GM19438 (cell line): ENCODE measurements around the gene A3GALT2.

Experiments used
- ATAC-seq: cut with Tn5 transposase; IDR thresholded peaks from one replicate; pipeline ENCODE4 v1.9.1; 2021; ENCODE audit warnings: low read depth; ENCODE audit not compliant: unreplicated experiment

Gene A3GALT2

DNA sequence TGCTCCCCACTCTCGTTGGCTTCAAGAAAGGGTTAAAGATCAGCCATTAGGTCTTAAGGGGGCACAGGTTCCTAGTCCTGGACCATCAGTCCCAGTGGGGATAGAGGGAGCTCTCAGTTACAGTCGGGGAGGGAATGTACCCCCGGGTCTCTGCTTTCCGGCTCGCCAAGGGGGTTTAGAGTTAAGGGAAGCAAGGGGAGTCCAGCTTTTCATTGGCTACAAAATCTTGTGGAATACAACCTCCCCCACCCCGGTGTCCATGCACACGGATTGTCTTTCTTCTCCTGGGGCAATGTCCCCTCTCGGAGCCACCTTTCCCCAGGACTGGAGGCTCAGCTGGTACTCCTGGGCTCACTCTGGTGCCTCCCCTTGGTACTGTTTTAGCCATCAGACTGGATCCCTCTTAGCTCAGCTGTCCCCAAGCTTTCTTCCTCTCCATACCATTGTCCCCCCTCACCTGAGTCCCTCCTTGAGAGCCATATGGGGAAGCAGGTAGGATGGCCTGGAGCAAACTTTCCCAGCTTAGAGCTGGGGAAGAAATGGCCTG lies at the start of gene A3GALT2:
A3GALT2 (minus strand) TSS at position 480 of the 547 bp plus-strand sequence; CDS start at position 480, 0 bp downstream.
- no peak for ATAC-seq

DNA sequence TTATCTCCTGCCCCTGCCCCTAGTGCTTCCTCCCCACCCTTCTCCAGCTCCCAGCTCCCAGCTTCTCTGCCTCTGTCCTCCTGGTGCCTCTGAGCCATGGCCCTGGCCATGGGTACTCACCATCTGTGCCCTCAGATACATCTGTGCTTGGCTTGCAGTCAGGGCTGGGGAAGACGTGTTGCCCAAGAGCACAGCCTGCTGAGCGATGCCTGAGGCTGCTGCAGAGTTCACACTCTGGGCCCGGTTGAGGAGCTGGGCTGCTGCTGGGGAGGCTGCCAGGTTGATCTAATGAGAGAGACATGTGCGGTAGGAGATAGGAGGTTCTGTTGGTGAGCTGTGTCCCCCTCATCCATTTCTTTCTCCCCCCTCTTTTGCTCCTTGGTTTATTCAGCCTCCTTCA lies 49.4 kb upstream of the A3GALT2 start:
- ATAC-seq, result no peak

DNA sequence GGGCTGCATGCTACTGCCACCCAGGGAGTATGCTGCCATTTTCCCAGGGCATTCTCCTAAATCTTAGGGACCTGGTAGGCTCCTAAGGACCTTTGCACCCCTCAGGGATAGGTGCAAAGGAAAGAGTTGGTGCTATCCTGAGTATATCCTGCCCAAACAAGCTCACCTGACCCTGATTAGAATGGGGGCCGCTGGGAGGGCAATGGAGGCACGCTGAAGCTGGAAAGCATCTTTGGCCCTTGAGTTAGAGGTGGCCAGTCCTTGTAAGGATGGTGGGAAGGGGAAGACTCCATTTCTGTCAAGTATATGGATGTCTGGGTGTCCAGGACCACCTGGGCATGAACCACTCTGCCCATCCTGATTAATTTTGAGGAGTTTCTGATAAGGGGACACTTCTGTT lies 48.9 kb upstream of the A3GALT2 start:
- ATAC-seq, result no peak

DNA sequence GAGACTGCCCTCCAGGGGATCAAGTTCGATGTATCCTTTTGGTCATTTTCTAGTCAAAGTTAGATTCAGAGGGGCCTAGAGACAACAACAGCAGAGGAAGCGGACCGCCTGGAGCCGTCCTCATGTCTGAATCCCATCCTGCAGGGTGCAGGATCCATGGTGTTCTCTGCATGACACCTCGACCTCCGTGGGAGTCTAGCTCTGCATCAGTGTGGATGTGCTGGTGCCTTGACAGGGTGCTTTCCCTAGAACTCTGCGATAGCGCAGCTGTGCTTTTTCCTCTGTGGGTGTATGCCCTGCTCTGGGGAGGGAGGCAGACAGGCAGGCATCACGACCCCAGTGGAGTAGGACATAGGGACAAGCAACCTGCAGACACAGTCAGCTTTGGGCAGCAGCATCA lies 48.2 kb upstream of the A3GALT2 start:
- no peak for ATAC-seq

DNA sequence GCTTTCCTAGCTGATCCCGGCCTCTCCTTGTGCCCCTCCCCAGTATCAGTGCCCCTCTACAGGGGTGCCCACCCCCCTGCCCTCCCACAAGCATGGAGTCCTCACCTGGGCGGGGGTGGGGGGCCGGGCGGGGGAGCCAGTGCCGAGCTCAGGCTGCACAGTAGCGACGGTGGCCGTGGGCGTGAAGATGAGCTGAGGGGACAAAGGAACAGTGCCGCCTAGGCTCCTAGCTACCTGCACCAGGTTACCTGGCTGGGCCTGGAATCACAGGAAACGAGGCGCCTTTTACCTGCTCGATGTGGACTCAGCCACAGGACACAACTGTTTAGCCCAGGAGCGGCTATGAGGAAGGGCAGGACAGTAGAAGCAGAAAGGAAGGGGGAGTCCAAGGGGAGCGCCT lies 47.5 kb upstream of the A3GALT2 start:
- no peak for ATAC-seq

DNA sequence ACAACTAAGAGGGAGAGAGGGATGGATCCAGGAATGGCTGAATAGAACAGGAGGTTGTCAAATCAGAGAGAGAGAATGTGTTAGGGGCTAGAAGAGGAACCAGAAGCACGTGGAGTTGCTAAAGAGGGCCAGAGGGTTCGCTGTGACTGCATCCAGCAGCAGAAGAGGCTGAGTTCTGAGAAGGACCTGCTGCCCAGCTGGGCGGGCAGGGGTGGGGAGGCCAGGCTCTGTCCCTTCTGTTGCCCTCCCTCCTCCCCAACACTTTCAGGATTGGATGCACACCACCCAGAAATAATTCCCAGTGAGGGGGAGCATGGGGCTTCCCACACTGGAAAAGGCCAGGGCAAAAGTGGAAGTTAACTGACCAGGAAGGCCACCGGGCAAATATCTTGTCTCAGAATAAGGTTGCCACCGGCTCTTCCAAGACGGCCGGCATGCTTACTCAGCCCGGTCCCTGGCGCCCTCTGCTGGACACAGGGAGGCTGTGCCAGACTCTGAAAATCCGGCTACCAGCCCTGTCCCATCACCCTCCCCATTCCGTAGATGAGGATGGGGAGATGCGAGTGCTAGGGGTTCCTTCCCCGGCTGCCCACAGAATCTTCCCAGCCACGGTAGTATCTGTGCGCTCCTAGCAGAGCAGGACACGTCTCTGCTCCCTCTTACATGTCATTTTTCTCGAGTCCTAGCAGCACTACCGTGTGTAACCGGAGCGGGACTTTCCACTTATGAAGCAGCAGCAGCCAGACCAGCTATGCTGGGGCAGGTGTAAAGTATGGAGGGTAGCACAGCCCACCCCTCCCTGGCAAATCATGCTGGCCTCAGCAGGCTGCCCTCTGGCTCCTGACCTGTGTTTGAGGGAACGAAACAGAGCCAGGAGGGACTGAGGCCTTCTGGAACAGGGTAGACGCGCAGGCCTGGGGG lies 46.8 kb upstream of the A3GALT2 start:
- ATAC-seq, result no peak

DNA sequence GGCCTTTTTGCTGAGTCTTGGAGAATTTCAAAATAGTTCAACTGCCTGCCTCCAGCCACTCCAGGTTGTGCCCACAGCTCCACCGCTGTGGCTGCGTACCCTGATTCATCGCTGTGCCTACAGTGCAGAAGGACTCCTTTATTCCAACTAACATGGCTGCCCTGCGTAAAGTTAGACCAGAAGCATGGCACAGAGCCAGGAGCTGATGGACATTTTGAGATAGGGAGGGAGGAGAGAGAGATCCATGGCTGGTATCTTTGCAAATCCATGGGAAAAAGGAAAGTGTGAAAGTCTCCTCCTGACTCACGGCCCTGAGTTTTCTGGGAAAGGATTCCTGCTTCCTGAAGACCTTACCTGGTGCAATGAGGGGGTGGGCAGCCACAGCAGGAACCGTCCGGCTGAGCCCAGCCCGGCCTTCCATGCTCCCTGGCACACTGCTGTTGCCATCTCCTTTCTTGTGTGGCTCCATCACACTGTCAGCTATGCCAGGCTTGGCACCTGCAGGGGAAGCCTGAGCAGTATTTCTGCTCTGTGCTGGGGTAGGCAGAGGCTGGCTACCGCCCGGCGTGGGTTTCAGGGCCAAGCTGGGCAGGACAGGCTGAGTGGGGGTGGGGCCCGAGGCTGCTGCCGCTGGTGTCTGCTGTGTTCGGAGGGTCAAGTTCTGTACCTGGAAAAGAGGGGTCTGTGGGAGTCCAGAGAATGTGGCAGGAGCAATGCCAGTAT lies 46.0 kb upstream of the A3GALT2 start:
- no peak for ATAC-seq

DNA sequence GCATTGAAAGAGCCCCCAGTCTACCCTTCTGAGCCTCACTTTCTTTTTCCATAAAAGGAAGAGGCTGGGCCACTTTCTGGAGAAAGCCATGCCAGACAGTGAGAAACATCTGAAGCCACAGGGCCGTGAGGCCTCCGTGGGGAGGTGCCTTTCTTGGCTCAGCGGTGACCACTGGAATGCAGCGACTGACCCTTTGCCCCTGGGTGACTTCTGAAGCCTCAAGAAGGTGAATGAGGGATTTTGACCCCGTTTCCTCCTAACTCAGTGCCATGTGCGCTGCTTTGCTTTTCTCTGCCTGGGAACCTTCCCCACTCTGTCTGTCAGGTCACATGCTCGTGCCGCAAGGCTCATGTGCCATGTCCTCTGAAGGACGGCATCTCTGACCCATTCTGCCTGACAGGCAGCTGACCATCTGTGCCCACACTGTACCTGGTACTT lies 44.7 kb upstream of the A3GALT2 start:
- no peak for ATAC-seq

DNA sequence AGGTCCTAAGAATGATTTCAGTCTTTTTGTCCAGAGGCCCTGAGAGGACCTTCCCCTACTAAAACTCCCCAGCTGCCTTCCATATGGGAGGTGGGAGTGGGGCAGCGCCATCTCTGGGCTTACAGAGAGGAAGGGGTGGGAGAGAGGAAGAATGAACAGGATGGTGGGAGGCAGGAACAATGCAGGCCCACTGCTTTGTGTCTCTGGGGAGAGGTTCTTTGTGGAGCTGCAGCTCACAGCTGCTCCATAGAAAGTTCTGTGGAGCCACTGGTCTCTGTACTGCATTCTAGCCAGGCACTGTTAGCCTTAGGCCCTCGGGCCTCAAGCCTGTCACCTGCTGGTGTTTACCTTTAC lies 43.6 kb upstream of the A3GALT2 start:
- ATAC-seq, result no peak

DNA sequence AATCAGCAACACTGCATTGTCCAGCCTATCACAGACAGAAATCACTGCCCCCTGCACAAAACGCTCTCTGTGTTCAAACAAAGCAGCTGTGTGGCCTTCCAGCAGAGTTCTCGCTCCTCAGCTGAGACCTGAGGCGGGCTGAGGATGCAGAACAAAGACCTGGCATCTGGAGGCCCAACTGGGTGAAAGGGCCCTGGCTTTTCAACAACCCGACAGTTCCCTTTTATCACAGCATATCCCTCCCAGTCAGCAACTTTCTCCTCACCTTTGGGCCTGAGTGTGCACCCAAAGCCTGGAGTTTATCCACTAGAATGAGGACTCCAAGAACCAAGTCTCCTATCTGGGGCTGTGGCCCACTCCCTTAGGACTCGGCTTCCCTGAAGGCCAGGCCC lies 42.6 kb upstream of the A3GALT2 start:
- no peak for ATAC-seq

DNA sequence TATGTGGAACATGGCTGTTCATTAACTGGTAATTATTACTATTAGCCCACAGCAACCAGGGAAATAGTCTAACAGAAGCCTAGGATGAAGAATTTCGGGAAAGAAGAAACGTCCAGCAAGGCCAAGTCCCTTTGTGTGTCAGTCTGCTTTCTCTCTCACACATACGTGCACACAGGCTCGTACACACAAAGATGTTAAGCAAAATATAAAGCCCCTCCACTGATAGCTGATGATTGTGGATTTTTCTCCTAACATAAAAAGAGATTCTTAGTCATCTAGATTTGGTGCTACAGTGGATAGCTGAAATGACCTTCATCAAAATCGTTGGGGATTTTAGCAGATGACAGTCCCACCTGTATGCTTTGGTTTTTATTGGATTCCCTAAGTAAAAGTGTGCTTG lies 42.1 kb upstream of the A3GALT2 start:
- ATAC-seq, result no peak

DNA sequence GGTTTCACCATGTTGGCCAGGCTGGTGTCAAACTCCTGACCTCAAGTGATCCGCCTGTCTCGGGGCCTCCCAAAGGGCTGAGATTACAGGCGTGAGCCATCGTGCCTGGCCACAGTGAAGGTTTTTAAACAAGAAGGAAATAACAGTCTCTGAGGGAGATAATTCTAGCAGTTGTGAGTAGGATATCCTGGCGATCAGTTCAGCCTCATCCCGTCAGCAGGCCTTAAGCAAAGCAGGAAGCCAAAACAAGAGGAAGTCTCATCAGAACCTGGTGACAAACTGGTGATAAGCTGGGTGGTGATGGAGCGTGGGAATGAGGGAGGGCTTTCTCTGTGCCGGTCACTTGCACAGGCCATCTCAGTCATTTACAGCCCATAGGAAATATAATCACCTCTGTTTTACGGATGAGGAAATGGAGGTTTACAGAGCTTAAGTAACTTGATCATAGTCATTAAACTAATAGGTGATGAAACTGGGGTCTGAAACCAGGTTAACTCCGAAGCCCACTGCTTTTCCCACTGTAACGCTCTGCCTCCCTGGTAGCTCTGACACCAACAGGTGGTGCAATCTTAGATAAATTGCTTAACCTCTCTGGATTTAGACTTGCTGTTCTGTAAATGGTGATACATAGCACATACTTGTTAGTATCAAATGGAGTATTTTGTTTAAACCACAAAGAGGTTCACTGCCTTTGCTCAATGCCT lies 40.8 kb upstream of the A3GALT2 start:
- ATAC-seq, result no peak

DNA sequence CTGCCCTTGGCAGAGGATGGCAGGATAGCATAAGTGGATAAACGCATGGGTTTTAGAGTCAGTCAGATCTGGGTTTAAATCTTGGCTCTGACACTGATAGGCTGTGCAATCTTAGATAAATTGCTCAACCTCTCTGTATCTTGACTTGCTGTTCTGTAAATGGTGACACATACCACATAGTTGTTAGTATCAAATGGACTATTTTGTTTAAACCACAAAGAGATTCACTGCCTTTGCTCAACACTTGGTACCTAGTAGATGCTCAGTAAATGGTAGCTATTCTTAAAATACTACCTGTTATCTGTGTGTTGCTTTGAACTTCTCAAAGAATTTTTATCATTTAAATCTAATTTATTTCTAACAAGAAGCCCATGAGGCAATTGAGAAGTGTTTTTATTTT lies 39.5 kb upstream of the A3GALT2 start:
- no peak for ATAC-seq

DNA sequence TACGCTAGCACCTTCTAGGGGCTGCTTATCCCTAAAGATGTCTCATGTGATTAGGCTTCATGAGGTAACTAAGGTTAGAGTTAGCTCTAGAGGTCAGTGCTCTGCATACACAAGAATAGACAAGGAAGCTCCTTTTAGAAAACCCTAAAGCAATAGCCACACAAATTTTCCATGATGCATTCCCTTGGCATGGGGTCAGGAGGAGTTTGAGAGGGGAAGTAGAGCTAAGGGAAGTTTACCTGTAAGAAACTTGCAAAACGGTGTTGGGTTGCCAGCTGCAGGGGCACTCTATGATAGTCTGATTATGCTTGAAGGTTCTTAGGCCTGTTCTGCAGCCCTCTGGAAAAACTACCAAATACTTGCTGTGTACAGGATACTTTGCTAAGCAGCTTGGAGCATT lies 39.0 kb upstream of the A3GALT2 start:
- no peak for ATAC-seq

DNA sequence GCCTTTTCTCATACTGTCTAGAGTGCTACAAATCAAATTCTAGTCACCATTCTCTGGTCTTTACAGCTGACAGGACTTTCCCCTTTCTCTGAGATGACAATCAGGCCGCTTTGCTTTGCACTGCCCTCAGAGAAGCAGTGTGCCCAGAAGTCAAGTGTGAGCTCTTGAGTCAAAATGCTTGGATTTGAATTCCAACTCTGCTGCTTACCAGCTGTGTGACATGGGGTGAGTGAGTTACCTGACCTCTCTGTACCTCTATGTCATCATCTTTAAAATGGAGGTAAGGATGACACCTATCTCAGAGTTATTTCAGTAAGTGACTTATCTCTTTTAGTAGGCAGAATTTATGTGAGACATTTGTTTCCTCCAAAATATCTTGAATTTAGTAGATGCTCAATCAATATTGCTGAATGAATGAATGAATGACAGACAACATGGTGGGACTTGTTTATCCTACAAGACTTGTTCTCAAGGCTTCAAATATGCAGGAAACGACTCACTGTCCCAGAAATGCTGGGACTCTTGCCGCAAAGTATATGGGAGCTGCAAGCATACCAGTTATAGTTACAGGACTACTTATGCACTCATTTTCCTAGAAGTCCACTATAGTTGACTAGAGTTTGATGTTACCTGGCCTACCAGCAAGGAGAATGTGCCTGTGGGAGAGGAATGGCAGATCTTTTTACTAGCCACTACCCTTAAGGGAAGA lies 38.1 kb upstream of the A3GALT2 start:
- no peak for ATAC-seq

DNA sequence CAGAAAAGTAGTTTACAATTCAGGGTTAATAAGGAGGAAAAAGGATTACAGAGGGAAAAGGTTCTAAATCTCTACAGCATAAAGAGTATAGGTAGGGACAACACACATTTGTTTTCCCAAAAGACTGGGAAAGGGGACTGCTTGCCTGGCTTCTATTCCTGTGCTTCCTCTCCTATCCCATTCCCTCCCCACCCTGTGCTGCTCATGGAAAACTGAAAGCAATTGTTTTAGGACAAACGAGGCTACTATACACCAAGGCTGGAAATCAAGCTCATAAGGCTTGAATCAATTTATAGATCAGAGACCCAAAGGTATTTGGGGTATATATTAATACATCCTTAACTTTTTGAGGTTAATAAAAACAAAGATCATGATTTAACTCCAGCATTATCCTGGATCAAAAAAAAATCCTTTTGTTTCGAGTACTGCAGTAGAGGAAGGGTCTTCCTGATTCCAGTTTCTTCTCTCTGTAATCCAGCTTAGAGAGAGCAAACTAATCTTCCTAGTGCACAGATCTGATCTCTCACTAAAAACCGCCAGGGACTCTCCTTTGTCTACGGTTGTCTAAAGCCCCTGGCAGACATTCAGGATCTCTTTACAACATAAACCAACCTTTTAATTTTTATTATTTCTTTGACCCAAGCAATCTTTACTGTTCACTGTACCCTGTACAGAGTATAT lies 37.4 kb upstream of the A3GALT2 start:
- no peak for ATAC-seq

DNA sequence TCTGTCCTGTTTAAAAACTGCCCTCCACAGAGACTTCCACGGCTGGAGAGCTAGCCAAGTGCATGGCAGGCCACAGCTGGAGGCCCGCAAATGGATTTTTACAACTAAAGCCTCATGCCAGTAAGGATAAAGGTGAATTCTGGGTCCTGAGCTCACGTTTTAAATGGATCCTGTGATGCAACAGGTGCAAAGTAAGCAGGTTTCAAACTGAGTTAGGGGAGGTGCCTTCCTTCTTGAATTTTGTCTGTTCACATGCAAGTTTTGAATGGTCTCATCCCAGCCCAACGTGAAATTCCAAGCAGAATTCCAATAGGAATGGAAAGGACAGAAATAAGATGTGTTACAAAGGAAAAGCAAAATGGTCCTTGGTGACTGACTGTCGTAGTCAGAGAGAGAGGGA lies 36.2 kb upstream of the A3GALT2 start:
- no peak for ATAC-seq

DNA sequence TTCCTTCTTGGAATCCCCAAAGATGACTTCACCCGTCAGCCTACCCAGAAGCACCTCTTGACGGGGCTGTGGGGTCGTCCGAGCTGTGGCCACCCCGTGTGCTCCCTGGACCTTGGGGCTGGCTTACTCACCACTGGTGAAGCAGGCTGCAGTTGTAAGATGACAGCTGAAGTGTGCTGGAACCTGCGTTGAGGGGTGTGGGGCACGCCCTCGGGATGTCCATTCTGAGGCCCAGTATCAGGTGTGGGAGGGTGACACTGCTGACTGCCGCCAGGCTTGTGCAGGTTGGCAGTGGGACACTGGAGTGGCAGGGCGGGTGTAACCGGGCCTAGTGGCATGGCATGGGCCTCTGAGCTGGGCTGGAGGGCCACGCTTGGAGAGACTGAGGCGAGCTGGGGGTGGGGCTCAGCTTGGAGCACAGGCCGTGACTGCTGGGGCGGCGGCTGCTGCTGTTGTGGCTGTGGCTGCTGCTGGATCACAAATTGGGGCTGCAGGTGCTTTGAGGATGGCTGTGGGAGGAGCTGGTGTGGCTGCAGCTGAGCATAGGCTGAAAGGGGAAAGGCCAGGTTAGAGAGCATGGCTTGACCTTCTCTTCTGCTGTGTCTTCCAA lies 33.9 kb upstream of the A3GALT2 start:
- ATAC-seq, result no peak

DNA sequence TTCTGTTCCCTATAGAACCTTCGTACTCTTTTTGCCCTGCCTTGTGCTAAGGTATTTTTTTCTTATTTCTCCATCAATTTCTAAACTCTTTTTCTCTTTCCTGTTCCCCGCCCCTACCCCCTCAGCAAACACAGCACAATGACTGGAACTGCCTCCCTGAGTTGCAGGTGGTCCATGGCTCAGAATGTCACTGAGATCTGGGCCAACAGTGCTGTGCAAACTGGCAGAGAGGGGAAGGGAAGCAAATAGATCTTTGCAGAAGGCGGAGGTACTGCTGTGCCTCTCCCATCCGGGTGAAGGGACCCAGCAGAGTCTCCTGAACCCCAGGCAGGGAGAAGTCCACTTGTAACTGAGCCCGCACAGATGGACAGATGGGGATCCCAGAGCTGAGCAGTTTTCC lies 32.6 kb upstream of the A3GALT2 start:
- no peak for ATAC-seq

DNA sequence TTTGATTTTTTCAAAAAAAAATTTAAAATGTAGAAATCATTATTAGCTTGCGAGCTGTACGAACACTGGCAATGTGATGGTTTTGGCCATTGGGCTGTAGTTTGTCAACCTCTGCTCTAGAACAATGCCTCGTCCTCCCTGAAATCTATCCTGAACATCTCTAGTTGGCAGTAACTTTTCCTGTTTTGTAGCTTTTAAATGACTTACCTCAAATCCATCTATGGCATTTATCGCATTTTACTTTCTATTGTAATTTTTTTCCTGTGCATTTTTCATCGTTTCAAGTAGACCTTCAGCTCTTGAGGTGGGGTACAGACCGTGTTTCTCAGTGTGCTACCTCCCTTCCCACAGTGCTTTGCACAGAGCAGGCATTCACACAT lies 30.4 kb upstream of the A3GALT2 start:
- no peak for ATAC-seq
